Uterus (tissue), 2 donors: ENCODE data around the gene MUC5AC.

Source experiments
- POLR2A ChIP-seq, 2 donors: fragments of 450-650 bp; IDR thresholded peaks; one replicate each; pipeline ENCODE4 v1.6.1; 2016; ENCODE audit warnings: antibody characterized with exemption in 2 of 2, mild to moderate bottlenecking in 1 of 2, moderate library complexity in 1 of 2
- TF ChIP-seq, protein P1 (sequence below), 4 experiments: fragments of 200-600 bp in 2 of 4; fragments of 450-650 bp in 2 of 4; sonication (generic) in 2 of 4; IDR thresholded peaks; one replicate each; pipeline ENCODE4 v1.5.1; 2016 to 2019; ENCODE audit warnings: antibody characterized with exemption in 4 of 4, mild to moderate bottlenecking in 2 of 4, moderate library complexity in 1 of 4

DNA sequence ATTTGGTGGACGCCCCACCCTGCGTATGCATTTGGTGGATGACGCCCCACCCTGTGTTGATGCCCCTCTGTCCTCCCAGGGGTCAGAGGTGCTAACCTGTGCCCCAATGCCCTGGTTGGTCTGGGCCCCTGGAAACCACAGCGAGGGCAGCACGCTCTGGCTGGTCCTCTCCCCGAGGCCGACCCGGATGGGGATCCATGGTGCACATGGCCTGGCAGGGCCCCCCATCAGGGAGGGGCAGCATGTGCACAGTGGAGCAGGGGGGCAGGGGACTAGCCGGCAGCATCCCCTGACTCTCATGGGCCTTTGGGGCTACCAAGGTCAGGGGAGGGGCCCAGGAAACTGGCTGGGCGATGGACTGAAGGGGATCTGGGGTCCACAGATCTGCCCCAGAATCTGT, 7.6 kb upstream of the MUC5AC start:
- TF ChIP-seq, protein P1, sequence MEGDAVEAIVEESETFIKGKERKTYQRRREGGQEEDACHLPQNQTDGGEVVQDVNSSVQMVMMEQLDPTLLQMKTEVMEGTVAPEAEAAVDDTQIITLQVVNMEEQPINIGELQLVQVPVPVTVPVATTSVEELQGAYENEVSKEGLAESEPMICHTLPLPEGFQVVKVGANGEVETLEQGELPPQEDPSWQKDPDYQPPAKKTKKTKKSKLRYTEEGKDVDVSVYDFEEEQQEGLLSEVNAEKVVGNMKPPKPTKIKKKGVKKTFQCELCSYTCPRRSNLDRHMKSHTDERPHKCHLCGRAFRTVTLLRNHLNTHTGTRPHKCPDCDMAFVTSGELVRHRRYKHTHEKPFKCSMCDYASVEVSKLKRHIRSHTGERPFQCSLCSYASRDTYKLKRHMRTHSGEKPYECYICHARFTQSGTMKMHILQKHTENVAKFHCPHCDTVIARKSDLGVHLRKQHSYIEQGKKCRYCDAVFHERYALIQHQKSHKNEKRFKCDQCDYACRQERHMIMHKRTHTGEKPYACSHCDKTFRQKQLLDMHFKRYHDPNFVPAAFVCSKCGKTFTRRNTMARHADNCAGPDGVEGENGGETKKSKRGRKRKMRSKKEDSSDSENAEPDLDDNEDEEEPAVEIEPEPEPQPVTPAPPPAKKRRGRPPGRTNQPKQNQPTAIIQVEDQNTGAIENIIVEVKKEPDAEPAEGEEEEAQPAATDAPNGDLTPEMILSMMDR (IDR thresholded peaks at IDR 0.05), result no peak
- TF ChIP-seq POLR2A (IDR thresholded peaks at IDR 0.05), result no peak
